ENCODE measurements around the gene SSNA1. TPM values are rescaled to one million over a fixed set of nuclear protein-coding genes. Genes with fewer than 3 reads are reported as not detected.

Gene SSNA1
- total RNA-seq, 1 donor from 2014 or later, result 52.7 TPM

- no peaks in the 10 kb centered on the region for H3K79me2 ChIP-seq (ENCODE audit: insufficient read depth, low read length)
- Mint-ChIP-seq H3K4me1 (ENCODE audit: low read depth, unreplicated experiment) (no peaks in the 10 kb centered on the region), H3K27me3 (ENCODE audit: low read depth, unreplicated experiment) (peaks cover 33% of the 10 kb centered on the region), H3K27ac (ENCODE audit: unreplicated experiment) (no peak overlapping the region), H3K4me3 (ENCODE audit: unreplicated experiment) (no peak overlapping the region), H3K36me3 (ENCODE audit: low read depth, unreplicated experiment) (no peaks in the 10 kb centered on the region), H3K9me3 (ENCODE audit: unreplicated experiment) (no peaks in the 10 kb centered on the region)
- no peaks in the 10 kb centered on the region for H3K4me1 ChIP-seq (ENCODE audit: insufficient read depth, low read length)
- no peaks in the 10 kb centered on the region for H3K9me3 ChIP-seq (ENCODE audit: insufficient read depth, low read depth, low read length)
- H2AFZ ChIP-seq (ENCODE audit: low read depth, low read length), result no peak overlapping the region
- H3K9ac ChIP-seq (ENCODE audit: low read length), result no peak overlapping the region
- DNase-seq (ENCODE audit: low read depth) (no peak), FAIRE-seq (no peak)
- H3K36me3 ChIP-seq (ENCODE audit: insufficient read depth, low read length), result no peaks in the 10 kb centered on the region
- peaks cover 7% of the 10 kb centered on the region for H3K27me3 ChIP-seq (ENCODE audit: insufficient read depth, low read length)
- no peak overlapping the region for H3K4me3 ChIP-seq (ENCODE audit: insufficient read depth, low read depth, low read length)
- no peak overlapping the region for H3K27ac ChIP-seq (ENCODE audit: low read depth, low read length)
- no peak overlapping the region for H3K4me2 ChIP-seq (ENCODE audit: low read length)
- H4K20me1 ChIP-seq (ENCODE audit: insufficient read depth, low read length), result no peaks in the 10 kb centered on the region
- TF ChIP-seq CTCF (IDR thresholded peaks at IDR 0.05; ENCODE audit: insufficient read depth, low read depth, low read length) (no peak), EZH2 (IDR thresholded peaks at IDR 0.05; ENCODE audit: insufficient read depth, low read length) (no peak)
These were observed 41.2 kb upstream of the SSNA1 start for GRCh38 chr9:137147091-137147792.

- Histone ChIP-seq H3K4me1 (ENCODE audit: insufficient read depth, low read length) (no peaks in the 10 kb centered on the region), H3K27me3 (ENCODE audit: insufficient read depth, low read length) (peaks cover 7% of the 10 kb centered on the region), H3K27ac (ENCODE audit: low read depth, low read length) (no peak overlapping the region), H3K36me3 (ENCODE audit: insufficient read depth, low read length) (no peaks in the 10 kb centered on the region), H4K20me1 (ENCODE audit: insufficient read depth, low read length) (no peaks in the 10 kb centered on the region), H3K9me3 (ENCODE audit: insufficient read depth, low read depth, low read length) (no peaks in the 10 kb centered on the region), H3K9ac (ENCODE audit: low read length) (no peak overlapping the region), H3K4me2 (ENCODE audit: low read length) (no peak overlapping the region), H3K4me3 (ENCODE audit: insufficient read depth, low read depth, low read length) (no peak overlapping the region), H2AFZ (ENCODE audit: low read depth, low read length) (no peak overlapping the region), H3K79me2 (ENCODE audit: insufficient read depth, low read length) (no peaks in the 10 kb centered on the region)
- FAIRE-seq, result no peak
- H3K36me3 Mint-ChIP-seq (ENCODE audit: low read depth, unreplicated experiment), result no peaks in the 10 kb centered on the region
- H3K27ac Mint-ChIP-seq (ENCODE audit: unreplicated experiment), result no peak overlapping the region
- H3K27me3 Mint-ChIP-seq (ENCODE audit: low read depth, unreplicated experiment), result peaks cover 28% of the 10 kb centered on the region
- DNase-seq (ENCODE audit: low read depth), result no peak
- no peaks in the 10 kb centered on the region for H3K4me1 Mint-ChIP-seq (ENCODE audit: low read depth, unreplicated experiment)
- TF ChIP-seq CTCF (IDR thresholded peaks at IDR 0.05; ENCODE audit: insufficient read depth, low read depth, low read length) (no peak), EZH2 (IDR thresholded peaks at IDR 0.05; ENCODE audit: insufficient read depth, low read length) (no peak)
- no peak overlapping the region for H3K4me3 Mint-ChIP-seq (ENCODE audit: unreplicated experiment)
- no peaks in the 10 kb centered on the region for H3K9me3 Mint-ChIP-seq (ENCODE audit: unreplicated experiment)
These were observed 40.7 kb upstream of the SSNA1 start for GRCh38 chr9:137147793-137148160.

GRCh38 chr9:137148242-137148641, 40.2 kb upstream of the SSNA1 start:
- no peaks in the 10 kb centered on the region for H3K9me3 ChIP-seq (ENCODE audit: insufficient read depth, low read depth, low read length)
- FAIRE-seq (no peak), DNase-seq (ENCODE audit: low read depth) (no peak)
- peaks cover 7% of the 10 kb centered on the region for H3K27me3 ChIP-seq (ENCODE audit: insufficient read depth, low read length)
- H4K20me1 ChIP-seq (ENCODE audit: insufficient read depth, low read length), result no peaks in the 10 kb centered on the region
- peaks cover 25% of the 10 kb centered on the region for H3K27me3 Mint-ChIP-seq (ENCODE audit: low read depth, unreplicated experiment)
- H3K4me2 ChIP-seq (ENCODE audit: low read length), result no peak overlapping the region
- H3K27ac Mint-ChIP-seq (ENCODE audit: unreplicated experiment), result no peak overlapping the region
- H2AFZ ChIP-seq (ENCODE audit: low read depth, low read length), result no peak overlapping the region
- no peak overlapping the region for H3K9ac ChIP-seq (ENCODE audit: low read length)
- no peak overlapping the region for H3K4me3 Mint-ChIP-seq (ENCODE audit: unreplicated experiment)
- no peaks in the 10 kb centered on the region for H3K4me1 ChIP-seq (ENCODE audit: insufficient read depth, low read length)
- no peaks in the 10 kb centered on the region for H3K36me3 ChIP-seq (ENCODE audit: insufficient read depth, low read length)
- no peaks in the 10 kb centered on the region for H3K79me2 ChIP-seq (ENCODE audit: insufficient read depth, low read length)
- no peak overlapping the region for H3K4me3 ChIP-seq (ENCODE audit: insufficient read depth, low read depth, low read length)
- H3K27ac ChIP-seq (ENCODE audit: low read depth, low read length), result no peak overlapping the region
- no peaks in the 10 kb centered on the region for H3K9me3 Mint-ChIP-seq (ENCODE audit: unreplicated experiment)
- no peak for TF ChIP-seq EZH2 (IDR thresholded peaks at IDR 0.05; ENCODE audit: insufficient read depth, low read length)
- TF ChIP-seq CTCF (IDR thresholded peaks at IDR 0.05; ENCODE audit: insufficient read depth, low read depth, low read length), result no peak
- H3K4me1 Mint-ChIP-seq (ENCODE audit: low read depth, unreplicated experiment), result no peaks in the 10 kb centered on the region
- H3K36me3 Mint-ChIP-seq (ENCODE audit: low read depth, unreplicated experiment), result no peaks in the 10 kb centered on the region
